ENCODE results near the gene ALPL.
"Not testable (repeated sequence)": the region's sequence is repeated elsewhere in the genome, so short reads cannot be mapped to it uniquely, and the experiment has no call there.

ALPL gene

GRCh38 chr1:21518774-21519455 lies 9.7 kb downstream of the ALPL start:
- no peak for DNase-seq (ENCODE audit: low spot score)
- TF ChIP-seq CTCF (IDR thresholded peaks at IDR 0.05; ENCODE audit: extremely low read depth, missing control alignments), result no peak

GRCh38 chr1:21519486-21520070 lies 10.4 kb downstream of the ALPL start:
- DNase-seq (ENCODE audit: low spot score), result not testable (repeated sequence)

GRCh38 chr1:21520899-21521716 lies 11.9 kb downstream of the ALPL start:
- DNase-seq (ENCODE audit: low spot score), result no peak
- TF ChIP-seq CTCF (IDR thresholded peaks at IDR 0.05; ENCODE audit: extremely low read depth, missing control alignments), result no peak

- TF ChIP-seq CTCF (IDR thresholded peaks at IDR 0.05; ENCODE audit: extremely low read depth, missing control alignments), result no peak
- DNase-seq (ENCODE audit: low spot score), result no peak
Observed at GRCh38 chr1:21521717-21522060, 12.5 kb downstream of the ALPL start.

GRCh38 chr1:21522525-21523038 lies 13.4 kb downstream of the ALPL start:
- no peak for DNase-seq (ENCODE audit: low spot score)
- TF ChIP-seq CTCF (IDR thresholded peaks at IDR 0.05; ENCODE audit: extremely low read depth, missing control alignments), result no peak

- no peak for TF ChIP-seq CTCF (IDR thresholded peaks at IDR 0.05; ENCODE audit: extremely low read depth, missing control alignments)
- DNase-seq (ENCODE audit: low spot score), result no peak
Observed at GRCh38 chr1:21523297-21523813, 14.1 kb downstream of the ALPL start.

GRCh38 chr1:21524220-21524619 lies 15.0 kb downstream of the ALPL start:
- DNase-seq (ENCODE audit: low spot score), result no peak
- TF ChIP-seq CTCF (IDR thresholded peaks at IDR 0.05; ENCODE audit: extremely low read depth, missing control alignments), result no peak
